ENCODE data around the gene COL27A1. TPM values are rescaled to one million over a fixed set of nuclear protein-coding genes. Genes with fewer than 3 reads are reported as not detected.

The COL27A1 gene
- total RNA-seq, 1 donor from 2014 or later: 61.4 TPM

- H3K4me1 Mint-ChIP-seq (ENCODE audit: unreplicated experiment): peaks cover 10% of the 10 kb centered on the region
- no peaks in the 10 kb centered on the region for H3K9me3 Mint-ChIP-seq (ENCODE audit: unreplicated experiment)
- no peak overlapping the region for H3K4me3 Mint-ChIP-seq (ENCODE audit: unreplicated experiment)
- peaks cover 28% of the 10 kb centered on the region for H3K36me3 Mint-ChIP-seq (ENCODE audit: low read depth, unreplicated experiment)
- H3K27me3 Mint-ChIP-seq (ENCODE audit: unreplicated experiment): peaks cover 3% of the 10 kb centered on the region
- TF ChIP-seq, protein P1, sequence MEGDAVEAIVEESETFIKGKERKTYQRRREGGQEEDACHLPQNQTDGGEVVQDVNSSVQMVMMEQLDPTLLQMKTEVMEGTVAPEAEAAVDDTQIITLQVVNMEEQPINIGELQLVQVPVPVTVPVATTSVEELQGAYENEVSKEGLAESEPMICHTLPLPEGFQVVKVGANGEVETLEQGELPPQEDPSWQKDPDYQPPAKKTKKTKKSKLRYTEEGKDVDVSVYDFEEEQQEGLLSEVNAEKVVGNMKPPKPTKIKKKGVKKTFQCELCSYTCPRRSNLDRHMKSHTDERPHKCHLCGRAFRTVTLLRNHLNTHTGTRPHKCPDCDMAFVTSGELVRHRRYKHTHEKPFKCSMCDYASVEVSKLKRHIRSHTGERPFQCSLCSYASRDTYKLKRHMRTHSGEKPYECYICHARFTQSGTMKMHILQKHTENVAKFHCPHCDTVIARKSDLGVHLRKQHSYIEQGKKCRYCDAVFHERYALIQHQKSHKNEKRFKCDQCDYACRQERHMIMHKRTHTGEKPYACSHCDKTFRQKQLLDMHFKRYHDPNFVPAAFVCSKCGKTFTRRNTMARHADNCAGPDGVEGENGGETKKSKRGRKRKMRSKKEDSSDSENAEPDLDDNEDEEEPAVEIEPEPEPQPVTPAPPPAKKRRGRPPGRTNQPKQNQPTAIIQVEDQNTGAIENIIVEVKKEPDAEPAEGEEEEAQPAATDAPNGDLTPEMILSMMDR (IDR thresholded peaks at IDR 0.05; ENCODE audit: unreplicated experiment): no peak
- no peak overlapping the region for H3K27ac Mint-ChIP-seq (ENCODE audit: unreplicated experiment)
- no peak for DNase-seq (ENCODE audit: low spot score)
Observed at GRCh38 chr9:114287763-114288192, 132.4 kb downstream of the COL27A1 start.

DNA sequence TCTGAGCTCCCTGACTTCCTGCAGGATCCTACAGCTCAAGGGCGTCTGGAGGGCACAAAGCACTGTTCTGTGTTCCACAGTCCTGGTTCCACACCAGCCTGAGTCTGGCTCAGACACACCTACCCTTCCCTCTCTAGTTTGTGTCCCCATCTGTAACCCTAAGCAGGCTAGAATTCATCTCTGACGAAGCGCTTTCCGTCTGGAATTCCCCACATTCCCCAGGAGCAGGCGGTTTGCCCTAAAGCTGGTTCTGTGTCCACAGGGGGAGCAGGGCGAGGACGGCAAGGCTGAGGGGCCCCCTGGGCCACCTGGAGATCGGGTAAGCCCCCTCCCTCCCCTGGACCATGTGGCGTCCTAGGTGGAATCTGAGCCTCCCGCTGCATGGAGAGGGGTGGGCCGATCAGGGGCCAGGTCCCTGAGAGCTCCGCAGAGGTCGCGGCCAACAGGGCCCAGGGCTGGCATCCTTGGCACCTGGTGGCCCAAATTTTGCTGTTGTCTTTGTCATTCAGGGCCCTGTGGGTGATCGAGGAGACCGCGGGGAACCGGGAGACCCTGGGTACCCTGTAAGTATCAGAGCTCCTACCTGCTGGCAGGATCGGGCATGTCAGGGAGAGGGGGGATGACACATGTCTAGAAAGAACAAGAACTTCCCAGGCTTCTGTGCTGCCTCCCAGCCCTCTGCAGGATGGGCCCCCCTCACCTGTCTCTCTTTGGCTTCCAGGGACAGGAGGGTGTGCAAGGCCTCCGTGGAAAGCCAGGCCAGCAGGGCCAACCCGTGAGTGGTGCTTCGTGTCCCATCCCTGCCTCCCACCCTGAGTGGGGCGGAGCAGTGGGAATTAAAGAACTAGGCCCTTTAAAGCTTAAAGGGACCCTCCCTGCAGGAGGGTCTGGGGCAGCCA, 133.1 kb downstream of the COL27A1 start:
- Mint-ChIP-seq H3K27ac (ENCODE audit: unreplicated experiment) (peak overlapping the region; percentile 57), H3K27me3 (ENCODE audit: unreplicated experiment) (peaks cover 3% of the 10 kb centered on the region), H3K36me3 (ENCODE audit: low read depth, unreplicated experiment) (peaks cover 30% of the 10 kb centered on the region), H3K4me3 (ENCODE audit: unreplicated experiment) (peak overlapping the region; percentile 59), H3K4me1 (ENCODE audit: unreplicated experiment) (peaks cover 10% of the 10 kb centered on the region), H3K9me3 (ENCODE audit: unreplicated experiment) (no peaks in the 10 kb centered on the region)
- TF ChIP-seq, protein P1 (IDR thresholded peaks at IDR 0.05; ENCODE audit: unreplicated experiment): no peak
- DNase-seq (ENCODE audit: low spot score): no peak

DNA sequence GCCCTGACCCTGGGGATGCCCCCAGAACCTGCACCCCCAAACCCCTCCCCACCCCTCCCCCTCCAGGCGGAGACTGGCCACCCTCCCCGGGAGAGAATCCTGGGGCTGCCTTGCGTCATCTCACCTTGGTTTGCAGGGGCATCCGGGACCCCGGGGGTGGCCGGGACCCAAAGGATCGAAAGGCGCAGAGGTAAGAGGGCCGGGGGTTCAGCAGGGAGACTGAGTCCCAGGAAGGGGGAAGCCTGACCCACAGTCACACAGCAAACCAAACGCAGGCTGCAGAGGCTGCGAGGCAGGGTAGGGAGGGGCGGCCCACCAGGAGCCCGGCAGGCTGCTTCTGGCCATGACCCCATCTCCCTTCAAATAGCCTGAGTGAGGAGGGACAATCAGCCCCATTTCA, 133.8 kb downstream of the COL27A1 start:
- Mint-ChIP-seq H3K9me3 (ENCODE audit: unreplicated experiment) (no peaks in the 10 kb centered on the region), H3K27ac (ENCODE audit: unreplicated experiment) (no peak overlapping the region), H3K4me3 (ENCODE audit: unreplicated experiment) (no peak overlapping the region), H3K27me3 (ENCODE audit: unreplicated experiment) (peaks cover 3% of the 10 kb centered on the region), H3K36me3 (ENCODE audit: low read depth, unreplicated experiment) (peaks cover 31% of the 10 kb centered on the region), H3K4me1 (ENCODE audit: unreplicated experiment) (peaks cover 10% of the 10 kb centered on the region)
- TF ChIP-seq, protein P1 (IDR thresholded peaks at IDR 0.05; ENCODE audit: unreplicated experiment): no peak
- no peak for DNase-seq (ENCODE audit: low spot score)

DNA sequence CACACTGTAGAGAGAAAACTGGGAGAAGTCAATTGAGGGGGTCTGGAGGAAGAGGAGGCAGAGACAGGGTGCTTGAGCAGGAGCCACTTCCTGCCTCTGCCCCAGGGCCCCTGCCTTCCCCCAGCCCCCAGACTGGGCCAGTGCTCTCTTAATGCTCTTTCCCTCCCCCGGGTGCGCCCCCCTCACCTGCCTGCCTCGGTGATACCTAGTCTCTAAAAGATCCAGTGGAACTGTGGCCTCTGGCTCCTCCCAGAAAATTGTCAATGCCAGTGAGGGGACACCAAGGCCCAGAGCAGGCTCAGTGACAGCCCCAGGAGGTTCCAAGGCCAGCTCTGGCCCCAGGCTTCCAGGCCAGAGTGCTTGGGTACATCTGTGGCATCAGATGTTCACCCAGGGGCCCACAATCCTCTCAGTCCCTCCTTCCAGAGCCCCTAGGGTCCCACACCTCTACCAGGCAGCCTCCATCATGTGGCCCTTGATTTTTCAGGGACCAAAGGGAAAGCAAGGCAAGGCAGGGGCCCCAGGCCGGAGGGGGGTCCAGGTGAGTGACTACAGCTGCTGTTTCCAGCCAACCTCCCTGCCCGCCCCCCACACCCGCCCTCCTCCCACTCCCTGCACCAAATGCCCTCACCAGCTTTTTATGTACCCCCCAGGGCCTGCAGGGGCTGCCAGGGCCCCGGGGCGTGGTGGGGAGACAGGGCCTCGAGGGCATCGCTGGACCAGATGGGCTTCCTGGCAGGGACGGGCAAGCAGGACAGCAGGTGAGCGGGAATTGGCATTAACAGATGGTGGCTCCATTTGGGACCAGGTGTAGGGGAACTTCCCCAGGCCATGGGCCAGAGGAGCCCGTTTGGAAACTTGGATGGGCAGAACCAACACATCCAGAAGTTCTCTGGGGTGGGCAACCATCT, 134.5 kb downstream of the COL27A1 start:
- Mint-ChIP-seq H3K9me3 (ENCODE audit: unreplicated experiment) (no peaks in the 10 kb centered on the region), H3K4me1 (ENCODE audit: unreplicated experiment) (peaks cover 10% of the 10 kb centered on the region), H3K4me3 (ENCODE audit: unreplicated experiment) (no peak overlapping the region), H3K27ac (ENCODE audit: unreplicated experiment) (no peak overlapping the region), H3K27me3 (ENCODE audit: unreplicated experiment) (peaks cover 3% of the 10 kb centered on the region), H3K36me3 (ENCODE audit: low read depth, unreplicated experiment) (peaks cover 36% of the 10 kb centered on the region)
- DNase-seq (ENCODE audit: low spot score): no peak
- TF ChIP-seq, protein P1 (IDR thresholded peaks at IDR 0.05; ENCODE audit: unreplicated experiment): no peak

All from endothelial cell (in vitro differentiated cells).